WERI-Rb-1 (cell line): ENCODE data around the gene GXYLT2.

Experiments used
- DNase-seq: peaks from one replicate; pipeline ENCODE4 v3.0.0-alpha.2; 2020
- H3K27ac ChIP-seq: fragments of 250-450 bp; sonication (Bioruptor Pico); 2 replicates; pipeline ENCODE4 v1.5.1; 2020; ENCODE audit warnings: mild to moderate bottlenecking, moderate library complexity
- H3K27me3 ChIP-seq: fragments of 250-450 bp; sonication (Bioruptor Pico); 2 replicates; pipeline ENCODE4 v1.5.1; 2021; ENCODE audit warnings: mild to moderate bottlenecking, low read depth, moderate library complexity; ENCODE audit not compliant: insufficient read depth, severe bottlenecking
- H3K36me3 ChIP-seq: fragments of 250-450 bp; sonication (Bioruptor Pico); 2 replicates; pipeline ENCODE4 v1.5.1; 2020; ENCODE audit warnings: mild to moderate bottlenecking, moderate library complexity
- H3K4me3 ChIP-seq: 2 replicates; pipeline ENCODE4 v1.5.1; 2011; ENCODE audit warnings: low read depth, mild to moderate bottlenecking, control low read depth, low read length
- H3K9me3 ChIP-seq: fragments of 250-450 bp; sonication (Bioruptor Pico); 2 replicates; pipeline ENCODE4 v1.5.1; 2021; ENCODE audit warnings: mild to moderate bottlenecking, moderate library complexity; ENCODE audit not compliant: severe bottlenecking
- TF ChIP-seq, protein P1 (sequence below): IDR thresholded peaks from 2 replicates; pipeline ENCODE4 v1.5.1; 2011; ENCODE audit warnings: low read depth, mild to moderate bottlenecking, control low read depth, inconsistent platforms, low read length

Gene GXYLT2

DNA sequence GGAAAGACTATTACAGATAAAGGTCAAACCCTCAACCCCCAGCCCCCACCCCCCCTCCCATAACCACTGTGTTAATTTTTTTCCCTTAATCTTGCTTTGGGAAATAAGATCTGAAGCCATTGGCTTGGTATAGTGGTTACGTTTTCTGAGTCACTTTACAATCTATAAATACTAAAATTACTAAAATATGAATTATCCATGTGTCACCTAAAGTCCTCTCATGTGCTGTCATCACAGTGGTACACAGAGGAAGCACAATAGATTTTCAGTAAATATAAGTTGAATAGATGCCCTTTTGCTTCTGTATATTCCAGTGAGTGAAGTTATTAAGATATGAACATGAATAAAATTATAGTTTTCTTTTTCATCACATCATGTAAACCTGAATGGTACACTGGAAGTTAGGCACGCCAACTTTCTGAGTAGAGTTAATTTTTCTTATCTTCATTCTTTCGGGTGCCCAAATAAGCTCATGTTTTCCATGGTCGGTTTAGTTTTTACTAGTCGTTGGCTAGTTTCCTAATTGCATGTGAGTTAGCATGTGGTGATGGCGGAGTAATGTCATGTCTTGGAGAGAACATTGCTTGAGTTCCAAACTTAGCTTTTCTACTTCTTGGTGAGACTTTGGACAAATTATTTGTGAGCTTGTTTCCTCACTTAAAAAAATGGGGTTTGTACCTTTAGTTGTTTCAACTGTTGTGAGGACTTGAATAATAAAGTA, 120.3 kb downstream of the GXYLT2 start:
- Histone ChIP-seq H3K9me3 (no peaks in the 10 kb centered on the region), H3K27ac (no peak overlapping the region), H3K27me3 (no peaks in the 10 kb centered on the region), H3K4me3 (no peak overlapping the region), H3K36me3 (peaks cover 60% of the 10 kb centered on the region)
- no peak for DNase-seq
- TF ChIP-seq, protein P1, sequence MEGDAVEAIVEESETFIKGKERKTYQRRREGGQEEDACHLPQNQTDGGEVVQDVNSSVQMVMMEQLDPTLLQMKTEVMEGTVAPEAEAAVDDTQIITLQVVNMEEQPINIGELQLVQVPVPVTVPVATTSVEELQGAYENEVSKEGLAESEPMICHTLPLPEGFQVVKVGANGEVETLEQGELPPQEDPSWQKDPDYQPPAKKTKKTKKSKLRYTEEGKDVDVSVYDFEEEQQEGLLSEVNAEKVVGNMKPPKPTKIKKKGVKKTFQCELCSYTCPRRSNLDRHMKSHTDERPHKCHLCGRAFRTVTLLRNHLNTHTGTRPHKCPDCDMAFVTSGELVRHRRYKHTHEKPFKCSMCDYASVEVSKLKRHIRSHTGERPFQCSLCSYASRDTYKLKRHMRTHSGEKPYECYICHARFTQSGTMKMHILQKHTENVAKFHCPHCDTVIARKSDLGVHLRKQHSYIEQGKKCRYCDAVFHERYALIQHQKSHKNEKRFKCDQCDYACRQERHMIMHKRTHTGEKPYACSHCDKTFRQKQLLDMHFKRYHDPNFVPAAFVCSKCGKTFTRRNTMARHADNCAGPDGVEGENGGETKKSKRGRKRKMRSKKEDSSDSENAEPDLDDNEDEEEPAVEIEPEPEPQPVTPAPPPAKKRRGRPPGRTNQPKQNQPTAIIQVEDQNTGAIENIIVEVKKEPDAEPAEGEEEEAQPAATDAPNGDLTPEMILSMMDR, result no peak

DNA sequence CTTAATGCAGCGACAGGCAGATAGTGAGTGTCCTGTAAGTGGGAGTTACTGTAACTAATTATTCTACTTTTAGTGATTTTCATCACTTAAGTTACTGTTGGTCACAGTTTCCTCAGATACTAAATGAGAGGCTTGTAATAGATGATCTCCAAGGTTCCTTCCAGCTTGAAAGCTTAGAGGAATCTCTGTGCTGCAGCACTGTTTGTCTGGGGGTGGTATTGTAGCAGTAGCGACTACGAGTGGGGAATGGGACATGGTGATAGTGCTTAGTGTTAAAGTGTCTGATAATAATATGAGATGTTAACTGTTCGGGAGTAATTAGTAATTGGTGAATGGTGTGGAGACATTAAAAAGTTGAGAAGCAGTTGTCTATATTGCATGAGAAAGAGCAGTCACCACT, 121.2 kb downstream of the GXYLT2 start:
- TF ChIP-seq, protein P1, result no peak
- no peak for DNase-seq
- peaks cover 55% of the 10 kb centered on the region for H3K36me3 ChIP-seq
- no peaks in the 10 kb centered on the region for H3K27me3 ChIP-seq
- no peak overlapping the region for H3K27ac ChIP-seq
- no peaks in the 10 kb centered on the region for H3K9me3 ChIP-seq
- no peak overlapping the region for H3K4me3 ChIP-seq

- peaks cover 54% of the 10 kb centered on the region for H3K36me3 ChIP-seq
- no peak for DNase-seq
- H3K27me3 ChIP-seq, result no peaks in the 10 kb centered on the region
- no peak overlapping the region for H3K27ac ChIP-seq
- H3K4me3 ChIP-seq, result no peak overlapping the region
- TF ChIP-seq, protein P1, result no peak
- H3K9me3 ChIP-seq, result no peaks in the 10 kb centered on the region
Observed at GRCh38 chr3:73009750-73010149, 121.9 kb downstream of the GXYLT2 start.

GRCh38 chr3:73010158-73010557, 122.3 kb downstream of the GXYLT2 start:
- no peaks in the 10 kb centered on the region for H3K27me3 ChIP-seq
- H3K9me3 ChIP-seq, result no peaks in the 10 kb centered on the region
- DNase-seq, result no peak
- no peak overlapping the region for H3K27ac ChIP-seq
- no peak overlapping the region for H3K4me3 ChIP-seq
- TF ChIP-seq, protein P1, result no peak
- H3K36me3 ChIP-seq, result peaks cover 54% of the 10 kb centered on the region

- Histone ChIP-seq H3K27me3 (no peaks in the 10 kb centered on the region), H3K36me3 (peaks cover 29% of the 10 kb centered on the region), H3K27ac (no peak overlapping the region), H3K9me3 (no peaks in the 10 kb centered on the region), H3K4me3 (no peak overlapping the region)
- no peak for DNase-seq
- TF ChIP-seq, protein P1, result no peak
Observed at GRCh38 chr3:73018298-73018697, 130.5 kb downstream of the GXYLT2 start.
